ENCODE results near the gene GJD2.
A peak's percentile ranks its signal among the peaks of the same experiment; 100 is the strongest.

GJD2 gene

DNA sequence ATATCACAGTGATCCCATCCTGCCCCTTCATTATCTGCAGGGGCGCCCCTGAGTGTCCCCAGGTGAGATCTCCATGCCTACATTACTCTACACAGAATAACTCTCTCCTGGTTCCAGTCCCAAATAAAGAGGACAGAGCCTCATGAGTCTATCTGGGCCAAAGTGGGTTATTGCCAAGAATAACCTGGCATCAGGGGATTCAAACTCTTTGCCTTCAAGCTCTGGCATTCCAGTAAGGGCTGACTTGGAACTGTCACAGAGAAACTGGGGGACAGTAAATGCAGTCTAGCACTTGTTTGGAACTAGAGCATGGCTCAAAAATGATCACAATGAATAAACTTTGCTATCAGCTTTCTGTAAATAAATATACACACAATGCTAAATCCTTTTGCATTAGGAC lies 30.3 kb downstream of the GJD2 start:
- DNase-seq (ENCODE audit: low spot score): no peak

DNA sequence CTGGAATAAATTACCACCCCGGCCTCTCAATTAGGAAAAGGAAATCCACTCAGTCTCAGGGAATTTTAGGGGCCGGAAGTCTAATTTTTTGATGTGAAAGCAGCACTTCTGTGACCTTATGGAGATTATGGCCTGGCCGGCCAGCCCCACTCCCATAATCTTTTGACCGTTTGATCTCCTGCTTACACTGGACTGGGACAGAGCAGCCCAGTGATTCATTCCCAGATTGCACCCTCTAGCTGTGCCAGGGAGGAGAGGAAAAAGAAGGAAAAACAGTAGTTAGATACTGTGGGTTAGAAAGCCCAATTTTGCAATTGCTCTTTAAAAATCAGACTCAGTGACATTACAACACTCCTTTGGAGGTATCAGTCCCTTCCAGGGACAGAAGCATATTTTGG lies 32.4 kb downstream of the GJD2 start:
- peak; percentile 72 for DNase-seq (ENCODE audit: low spot score)

DNA sequence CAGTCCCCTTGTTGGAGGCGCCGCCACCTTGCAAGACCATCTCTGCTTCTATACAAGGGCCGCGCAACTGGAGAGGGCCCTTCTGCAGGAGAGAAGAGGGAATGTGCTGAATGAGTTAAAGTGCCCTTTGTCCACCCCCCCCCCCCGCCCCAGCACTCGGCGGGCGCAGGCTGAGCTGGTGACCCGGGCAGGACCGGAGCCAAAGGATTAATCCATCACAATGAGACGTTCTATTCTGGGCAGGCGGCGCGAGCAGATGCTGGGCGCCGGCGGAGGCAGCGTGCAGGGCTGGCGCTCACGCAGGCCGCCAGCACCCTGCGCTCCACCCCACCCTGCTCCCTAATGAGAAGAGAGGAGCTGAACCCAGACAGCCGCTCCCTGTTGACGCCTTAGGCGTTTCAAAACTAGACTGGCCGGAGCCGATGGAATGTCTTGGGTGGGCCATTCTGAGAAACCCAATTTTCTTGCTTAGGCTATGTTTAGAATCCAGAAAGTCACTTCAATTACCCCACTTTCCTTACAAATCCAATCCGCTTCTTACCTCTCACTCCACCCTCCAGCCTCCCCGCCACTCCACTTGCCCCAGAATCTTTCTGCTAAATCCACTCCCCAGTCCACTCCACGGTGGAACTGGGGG lies 32.9 kb downstream of the GJD2 start:
- peak; percentile 87 for DNase-seq (ENCODE audit: low spot score)

DNA sequence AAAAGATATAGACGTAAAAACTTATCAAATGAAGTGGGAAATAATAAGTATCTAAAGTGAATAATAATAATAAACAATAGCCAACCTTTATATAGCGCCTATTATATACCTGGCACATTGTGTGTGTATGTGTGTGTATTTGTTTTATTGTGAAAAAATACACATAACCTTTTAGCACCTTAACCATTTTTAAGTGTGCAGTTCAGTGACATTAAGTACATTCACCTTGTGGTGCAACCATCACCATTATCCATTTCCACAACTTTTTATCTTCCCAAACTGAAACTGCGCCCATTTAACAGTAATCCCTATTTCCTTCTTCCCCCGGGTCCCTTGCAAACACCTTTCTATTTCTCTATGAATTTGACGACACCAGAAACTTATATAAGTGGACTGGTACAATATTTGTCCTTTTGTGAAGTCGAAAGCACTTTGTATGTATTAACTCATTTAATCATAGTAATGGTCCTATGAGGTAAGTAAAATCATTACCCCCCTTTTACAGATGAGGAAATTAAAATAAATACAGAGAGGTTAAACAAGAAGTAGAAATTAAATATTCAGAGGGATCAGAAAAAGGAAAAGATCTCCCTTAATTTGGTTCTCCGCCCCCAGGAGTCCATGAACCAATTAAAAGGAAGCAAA lies 33.5 kb downstream of the GJD2 start:
- DNase-seq (ENCODE audit: low spot score): no peak

DNA sequence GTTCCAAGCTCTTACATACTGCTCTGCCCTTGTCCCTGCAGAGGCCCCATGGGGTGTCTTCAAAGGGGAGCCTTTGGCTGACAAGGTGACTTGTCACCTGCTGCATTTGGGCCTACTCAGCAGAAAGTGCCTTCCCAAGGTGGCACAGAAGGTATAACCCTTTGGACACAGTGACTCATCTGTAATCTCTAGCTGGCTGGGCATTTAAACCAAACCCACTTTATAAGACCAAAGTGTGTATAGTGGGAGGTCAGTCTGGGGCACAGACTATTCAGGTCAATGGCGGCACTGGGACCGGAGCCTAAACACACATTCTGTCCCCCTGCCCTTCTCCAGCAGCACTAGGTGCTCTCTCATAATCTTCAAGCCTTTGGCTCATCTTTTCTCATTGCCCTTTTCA lies 35.1 kb downstream of the GJD2 start:
- DNase-seq (ENCODE audit: low spot score): no peak

DNA sequence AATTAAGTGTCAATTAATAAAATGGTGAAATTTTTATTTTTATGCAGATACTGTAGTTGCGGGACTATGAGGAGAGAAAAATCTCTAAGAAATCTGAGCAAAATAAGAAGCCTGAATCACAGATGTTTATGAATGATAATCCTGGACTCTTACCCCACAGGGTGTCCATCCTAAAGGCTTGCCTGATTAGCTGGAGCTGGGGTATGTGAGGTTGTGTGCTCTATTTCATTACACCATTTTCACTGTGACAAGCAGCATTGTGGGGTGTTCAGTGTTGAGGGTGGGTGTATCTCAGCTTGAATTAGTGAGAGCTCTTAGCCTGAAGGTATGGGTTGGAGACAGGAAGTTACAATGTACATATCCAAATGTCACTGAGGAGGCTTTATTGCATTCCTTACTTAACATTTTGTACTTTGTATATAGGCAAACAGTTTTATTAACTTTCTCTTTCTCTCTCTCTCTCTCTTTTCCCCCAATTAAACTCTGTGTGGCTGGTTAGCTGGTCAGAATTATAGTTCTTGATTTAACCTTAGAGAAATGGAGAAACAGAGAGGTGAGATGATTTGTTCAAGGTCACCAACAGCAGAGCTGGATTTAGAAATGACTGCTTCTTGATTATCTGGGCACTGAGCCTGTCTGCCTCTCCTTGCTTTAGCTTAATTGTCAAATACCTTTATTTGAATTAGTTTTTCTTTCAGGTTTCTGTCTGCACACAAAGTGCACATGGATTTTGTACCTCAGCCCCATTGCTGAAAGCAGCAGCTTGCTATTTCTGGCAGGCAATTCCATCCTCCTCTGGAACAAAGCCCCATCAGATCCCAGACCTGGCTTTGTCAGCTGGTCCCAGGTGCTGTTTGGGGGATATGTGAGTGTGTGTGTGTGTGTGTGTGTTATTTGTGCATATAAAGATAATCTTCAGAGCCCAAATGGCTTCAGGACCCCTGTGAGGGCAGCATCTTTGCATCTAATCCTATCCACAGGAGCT lies 35.8 kb downstream of the GJD2 start:
- no peak for DNase-seq (ENCODE audit: low spot score)

DNA sequence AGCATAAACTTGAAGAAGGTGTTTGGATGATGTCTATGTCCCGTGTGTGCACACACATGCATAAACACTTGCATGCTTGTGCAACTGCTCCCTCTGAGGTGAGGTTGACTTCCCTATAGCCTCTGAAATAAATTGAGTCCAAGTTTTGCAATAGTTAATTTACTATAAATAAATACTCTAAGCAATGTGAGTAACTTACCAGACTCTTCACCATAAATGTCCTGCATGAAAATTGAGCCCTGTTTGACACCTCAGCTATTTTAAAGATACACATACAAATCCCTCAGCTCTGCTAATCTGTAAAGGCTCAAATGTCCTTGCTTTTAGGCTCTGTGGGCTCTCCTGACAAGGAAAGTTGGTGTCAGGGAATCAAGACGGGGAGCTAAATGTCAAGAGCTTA lies 37.1 kb downstream of the GJD2 start:
- DNase-seq (ENCODE audit: low spot score): no peak

DNA sequence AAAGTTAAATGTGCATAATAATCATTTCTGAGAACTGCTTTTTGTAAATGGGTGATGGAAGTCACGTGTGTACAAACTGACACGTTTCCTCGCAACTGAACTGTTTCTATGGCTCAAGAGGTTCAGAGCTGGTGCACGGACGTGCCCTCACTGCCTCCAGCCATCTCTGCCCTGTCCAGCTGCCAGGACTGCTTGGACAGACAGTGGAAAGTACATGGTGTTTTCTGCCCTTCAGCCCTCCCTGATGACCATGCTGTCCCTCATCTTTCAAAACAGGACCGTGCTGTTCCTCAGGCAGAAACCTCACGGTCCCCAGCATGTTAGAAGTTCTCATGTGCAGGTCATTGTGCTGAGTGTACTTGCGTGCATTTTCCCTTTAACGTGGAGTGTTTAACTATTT lies 38.7 kb downstream of the GJD2 start:
- DNase-seq (ENCODE audit: low spot score): no peak

DNA sequence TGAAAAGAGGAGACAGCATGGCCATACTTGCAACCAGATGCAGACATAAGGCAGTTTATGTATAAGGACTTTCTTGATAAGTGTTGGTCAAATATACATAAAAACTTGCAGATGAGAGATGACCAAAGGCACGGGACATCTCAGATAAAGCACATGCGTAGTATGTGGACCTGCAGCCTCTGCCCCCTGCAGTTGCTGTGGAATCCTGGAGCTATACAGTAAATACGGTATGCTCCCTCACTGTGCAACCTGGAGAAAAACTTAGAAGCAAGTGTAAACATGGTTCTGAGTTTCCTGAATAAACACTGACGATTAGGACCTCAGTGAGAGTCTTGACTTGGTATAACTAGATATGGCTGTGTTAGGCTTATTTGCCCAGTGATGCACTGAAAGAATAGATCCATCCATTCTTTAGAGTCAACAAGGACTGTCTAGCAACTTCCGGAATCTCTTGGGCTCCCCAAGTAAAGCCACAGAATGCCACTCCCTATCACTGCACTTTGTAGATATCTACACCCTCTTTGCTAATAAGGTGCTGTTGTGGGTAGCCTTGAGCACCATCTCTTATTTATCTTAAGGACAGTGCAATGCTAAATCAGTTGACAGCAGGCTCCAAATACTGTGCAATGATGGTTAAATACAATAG lies 40.2 kb downstream of the GJD2 start:
- no peak for DNase-seq (ENCODE audit: low spot score)

DNA sequence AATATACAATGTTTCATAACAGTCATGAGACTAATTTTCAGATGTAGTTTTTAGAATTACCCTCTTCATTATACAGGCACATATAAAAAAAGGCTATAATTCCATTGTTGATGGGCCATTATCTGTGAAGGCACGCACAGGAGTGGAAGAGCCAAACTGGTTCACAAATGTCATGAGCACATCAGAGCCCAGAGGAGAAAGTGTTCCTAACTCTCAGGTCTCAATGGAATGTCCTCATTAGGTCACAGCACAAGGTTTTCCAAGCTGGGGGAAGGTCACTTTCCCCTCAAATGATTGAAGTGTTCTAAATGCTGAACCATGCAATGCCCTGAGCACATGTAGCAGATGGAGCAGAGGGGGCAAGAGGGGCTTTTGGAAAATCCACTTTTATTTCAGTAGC lies 41.2 kb downstream of the GJD2 start:
- DNase-seq (ENCODE audit: low spot score): no peak

DNA sequence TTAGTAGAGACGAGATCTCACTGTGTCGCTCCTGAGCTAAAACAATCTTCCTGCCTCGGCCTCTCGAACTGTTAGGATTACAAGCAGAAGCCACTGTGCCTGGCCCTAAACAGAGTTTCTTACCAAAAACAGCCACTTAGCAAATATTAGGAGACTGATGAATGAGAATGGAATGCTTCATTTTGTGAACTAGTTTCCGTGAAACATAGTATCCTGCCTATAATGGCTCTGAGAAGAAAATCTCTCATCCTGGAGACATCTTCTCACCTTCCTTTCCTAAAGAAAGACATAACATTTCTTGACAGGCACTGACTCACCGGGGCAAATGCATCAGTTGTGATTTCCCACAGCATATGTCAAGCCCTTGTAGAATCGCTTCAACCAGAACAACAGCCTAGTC lies 44.9 kb downstream of the GJD2 start:
- peak; percentile 55 for DNase-seq (ENCODE audit: low spot score)

DNA sequence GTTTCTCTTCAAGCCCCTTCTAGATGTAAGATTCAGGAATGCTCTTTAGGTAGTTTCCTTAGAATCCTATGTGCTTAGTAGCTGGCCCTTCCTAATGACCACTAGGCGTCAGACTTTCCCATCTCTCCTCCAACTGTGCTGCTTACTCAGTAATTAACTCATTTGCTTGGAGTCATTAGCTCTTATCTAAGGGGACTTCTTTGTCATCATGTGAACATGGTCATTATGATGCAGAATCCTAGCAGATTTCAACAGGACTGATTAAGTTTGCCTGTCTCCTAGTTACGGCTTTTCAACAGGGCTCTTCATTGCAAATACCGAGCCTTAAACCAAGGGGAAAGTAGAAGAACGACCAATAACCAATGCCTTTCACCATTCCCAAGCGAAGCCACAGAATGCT lies 46.4 kb downstream of the GJD2 start:
- peak; percentile 63 for DNase-seq (ENCODE audit: low spot score)

DNA sequence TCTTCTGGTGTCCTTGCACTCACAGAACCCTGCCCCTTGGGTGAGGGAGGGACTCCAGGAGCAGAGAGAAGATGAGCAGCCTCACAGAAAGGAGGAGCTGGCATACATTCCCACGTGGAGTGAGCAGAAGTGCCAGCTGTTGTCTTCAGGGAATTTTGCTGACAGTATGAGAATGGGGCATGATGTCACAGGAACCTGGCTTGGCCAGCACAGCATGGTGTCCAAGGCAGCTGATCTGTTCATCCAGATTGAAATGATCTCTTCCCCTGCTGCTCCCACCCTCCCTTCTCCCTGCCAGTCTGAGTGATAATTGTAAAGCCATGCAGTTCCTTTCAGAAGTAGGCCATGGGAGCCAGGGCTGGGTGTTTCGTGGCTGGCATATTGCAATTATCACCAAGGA lies 53.3 kb downstream of the GJD2 start:
- DNase-seq (ENCODE audit: low spot score): no peak
